ENCODE measurements around the gene EYA4. TPM values are rescaled to one million over a fixed set of nuclear protein-coding genes. Genes with fewer than 3 reads are reported as not detected.

EYA4 gene
- total and polyA plus RNA-seq, 2 of the 4 experiments (the other 2 are of a cell fraction): 5.7 to 11.1 TPM

DNA sequence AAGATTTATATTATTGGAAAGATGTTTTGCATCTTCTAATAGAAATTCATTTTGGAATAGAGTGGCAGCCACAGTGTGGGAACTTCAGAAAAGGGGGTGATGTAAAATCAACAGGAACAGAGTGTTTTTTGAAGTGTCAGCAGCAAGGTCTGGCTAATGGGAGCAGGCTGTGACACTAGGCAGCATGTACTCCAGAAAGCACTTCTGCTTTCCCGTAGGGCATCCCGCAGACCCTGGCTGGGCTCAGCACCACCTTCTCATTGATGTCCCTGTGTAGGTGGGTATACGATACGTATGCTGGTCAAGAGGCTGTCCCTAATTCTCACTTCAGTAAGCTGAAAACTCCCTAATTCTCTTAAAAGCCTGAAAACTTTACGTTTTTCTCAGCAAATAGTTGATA is 74.7 kb downstream of the EYA4 start:
- dilution Hi-C loops (cut with HindIII; ENCODE audit: low sequenced_read_pairs, unreplicated experiment): no loop called here
- CTCF ChIA-PET: no interaction called here
- Histone ChIP-seq H3K9ac (ENCODE audit: low read depth, low read length) (no peak overlapping the region), H4K91ac (ENCODE audit: insufficient read depth, low read depth, low read length) (no peak overlapping the region), H3K18ac (ENCODE audit: low read depth, low read length) (0 out of 2 replicates have a peak overlapping the region, but pooled peaks have one; percentile 2), H2AFZ (replicated peaks; ENCODE audit: low read length, poor library complexity) (peak overlapping the region; percentile 28), H3K14ac (replicated peaks; ENCODE audit: low read depth, low read length) (peak overlapping the region; percentile 59), H3K4me1 (ENCODE audit: control insufficient read depth, insufficient read depth, low read length) (peaks cover 5% of the 10 kb centered on the region), H2BK5ac (ENCODE audit: low read depth, low read length, poor library complexity, severe bottlenecking) (peak overlapping the region; percentile 20), H2BK15ac (ENCODE audit: low read depth, low read length) (no peak overlapping the region), H3K27ac (ENCODE audit: insufficient read depth, low read length) (no peak overlapping the region), H4K20me1 (ENCODE audit: insufficient read depth, low read length) (no peaks in the 10 kb centered on the region), H2AK9ac (replicated peaks; ENCODE audit: low read depth, low read length, poor library complexity) (peak overlapping the region; percentile 86), H3K4ac (ENCODE audit: low read depth, low read length) (peak overlapping the region; percentile 55; the same call in 1 of the 2 replicates), H3K36me3 (ENCODE audit: control insufficient read depth, insufficient read depth, low read length) (no peaks in the 10 kb centered on the region), H3K4me3 (ENCODE audit: insufficient read depth, low read depth, low read length) (no peak overlapping the region), H3K4me2 (ENCODE audit: low read depth, low read length) (no peak overlapping the region), H3K23ac (ENCODE audit: low read depth, low read length) (no peak overlapping the region), H3K9me3 (ENCODE audit: control insufficient read depth, insufficient read depth, low read length) (no peaks in the 10 kb centered on the region), H4K8ac (ENCODE audit: low read depth in 2 of 2, low read length in 2 of 2) (no peak overlapping the region), H2BK120ac (ENCODE audit: low read depth, low read length) (no peak overlapping the region), H2AK5ac (ENCODE audit: low read depth, low read length) (peak overlapping the region; percentile 29; the same call in 1 of the 2 replicates), H3K79me1 (ENCODE audit: low read depth in 1 of 2, low read length in 2 of 2) (peaks cover 0 to 16% of the 10 kb centered on the region in 2 experiments; a peak in 1 of 4 replicates), H2BK20ac (ENCODE audit: low read depth, low read length) (peak overlapping the region; percentile 79; the same call in 1 of the 2 replicates), H3K27me3 (ENCODE audit: control insufficient read depth, insufficient read depth, low read length) (no peaks in the 10 kb centered on the region), H3K9me1 (ENCODE audit: insufficient read depth, low read length) (0 out of 2 replicates have a peak, but pooled peaks cover 2% of the 10 kb centered on the region), H3K56ac (ENCODE audit: extremely low read depth, insufficient read depth, low read length) (no peak overlapping the region), H4K5ac (ENCODE audit: low read depth, low read length) (no peak overlapping the region)
- no CpG with 5 or more reads among the region's 5 CpGs for WGBS, 2 experiments (ENCODE audit: extremely low coverage in 2 of 2, insufficient read length in 1 of 2)
- POLR2A ChIA-PET (ENCODE audit: unreplicated experiment): no interaction called here
- in situ Hi-C loops (cut with MboI; ENCODE audit: low sequenced_read_pairs): no loop called here
- no peak for ATAC-seq (ENCODE audit: low read depth)
- TF ChIP-seq FOS (IDR thresholded peaks at IDR 0.05; ENCODE audit: low read depth, low read length): no peak
- no peak for TF ChIP-seq RCOR1 (IDR thresholded peaks at IDR 0.05; ENCODE audit: insufficient replicate concordance, low read length)
- no peak for TF ChIP-seq SMC3 (IDR thresholded peaks at IDR 0.05; ENCODE audit: low read depth, low read length)
- TF ChIP-seq MAFK (IDR thresholded peaks at IDR 0.05; ENCODE audit: low read depth, low read length): no peak
- TF ChIP-seq, protein P1, sequence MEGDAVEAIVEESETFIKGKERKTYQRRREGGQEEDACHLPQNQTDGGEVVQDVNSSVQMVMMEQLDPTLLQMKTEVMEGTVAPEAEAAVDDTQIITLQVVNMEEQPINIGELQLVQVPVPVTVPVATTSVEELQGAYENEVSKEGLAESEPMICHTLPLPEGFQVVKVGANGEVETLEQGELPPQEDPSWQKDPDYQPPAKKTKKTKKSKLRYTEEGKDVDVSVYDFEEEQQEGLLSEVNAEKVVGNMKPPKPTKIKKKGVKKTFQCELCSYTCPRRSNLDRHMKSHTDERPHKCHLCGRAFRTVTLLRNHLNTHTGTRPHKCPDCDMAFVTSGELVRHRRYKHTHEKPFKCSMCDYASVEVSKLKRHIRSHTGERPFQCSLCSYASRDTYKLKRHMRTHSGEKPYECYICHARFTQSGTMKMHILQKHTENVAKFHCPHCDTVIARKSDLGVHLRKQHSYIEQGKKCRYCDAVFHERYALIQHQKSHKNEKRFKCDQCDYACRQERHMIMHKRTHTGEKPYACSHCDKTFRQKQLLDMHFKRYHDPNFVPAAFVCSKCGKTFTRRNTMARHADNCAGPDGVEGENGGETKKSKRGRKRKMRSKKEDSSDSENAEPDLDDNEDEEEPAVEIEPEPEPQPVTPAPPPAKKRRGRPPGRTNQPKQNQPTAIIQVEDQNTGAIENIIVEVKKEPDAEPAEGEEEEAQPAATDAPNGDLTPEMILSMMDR (conservative IDR thresholded peaks at IDR 0.05; ENCODE audit: low read depth, low read length): no peak
- TF ChIP-seq MXI1 (IDR thresholded peaks at IDR 0.05; ENCODE audit: borderline replicate concordance, low read depth, low read length): no peak
- TF ChIP-seq CHD1 (IDR thresholded peaks at IDR 0.05; ENCODE audit: low read depth, low read length): no peak
- no peak for TF ChIP-seq RFX5 (IDR thresholded peaks at IDR 0.05; ENCODE audit: low read depth, low read length)
- TF ChIP-seq NFE2L2 (IDR thresholded peaks at IDR 0.05; ENCODE audit: low read depth, low read length): no peak
- TF ChIP-seq, protein P2, sequence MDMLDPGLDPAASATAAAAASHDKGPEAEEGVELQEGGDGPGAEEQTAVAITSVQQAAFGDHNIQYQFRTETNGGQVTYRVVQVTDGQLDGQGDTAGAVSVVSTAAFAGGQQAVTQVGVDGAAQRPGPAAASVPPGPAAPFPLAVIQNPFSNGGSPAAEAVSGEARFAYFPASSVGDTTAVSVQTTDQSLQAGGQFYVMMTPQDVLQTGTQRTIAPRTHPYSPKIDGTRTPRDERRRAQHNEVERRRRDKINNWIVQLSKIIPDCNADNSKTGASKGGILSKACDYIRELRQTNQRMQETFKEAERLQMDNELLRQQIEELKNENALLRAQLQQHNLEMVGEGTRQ (IDR thresholded peaks at IDR 0.05; ENCODE audit: low read depth, low read length): no peak
- TF ChIP-seq MAZ (IDR thresholded peaks at IDR 0.05; ENCODE audit: borderline replicate concordance, low read depth, low read length): no peak
- TF ChIP-seq, protein P3, sequence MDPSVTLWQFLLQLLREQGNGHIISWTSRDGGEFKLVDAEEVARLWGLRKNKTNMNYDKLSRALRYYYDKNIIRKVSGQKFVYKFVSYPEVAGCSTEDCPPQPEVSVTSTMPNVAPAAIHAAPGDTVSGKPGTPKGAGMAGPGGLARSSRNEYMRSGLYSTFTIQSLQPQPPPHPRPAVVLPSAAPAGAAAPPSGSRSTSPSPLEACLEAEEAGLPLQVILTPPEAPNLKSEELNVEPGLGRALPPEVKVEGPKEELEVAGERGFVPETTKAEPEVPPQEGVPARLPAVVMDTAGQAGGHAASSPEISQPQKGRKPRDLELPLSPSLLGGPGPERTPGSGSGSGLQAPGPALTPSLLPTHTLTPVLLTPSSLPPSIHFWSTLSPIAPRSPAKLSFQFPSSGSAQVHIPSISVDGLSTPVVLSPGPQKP (IDR thresholded peaks at IDR 0.05; ENCODE audit: borderline replicate concordance, low read depth, low read length): no peak
- no peak for TF ChIP-seq BHLHE40 (IDR thresholded peaks at IDR 0.05; ENCODE audit: low read depth, low read length)
- TF ChIP-seq POLR2A (IDR thresholded peaks at IDR 0.05; ENCODE audit: low read depth, low read length): no peak
- no peak for TF ChIP-seq RAD21 (IDR thresholded peaks at IDR 0.05; ENCODE audit: low read length)
- no peak for TF ChIP-seq CEBPB (IDR thresholded peaks at IDR 0.05; ENCODE audit: low read depth, low read length)
- DNase-seq: no peak
- intact Hi-C loops (cut with micrococcal nuclease): no loop called here
- BruUV-seq (replicated peaks): no TSS peak

Data from IMR-90 (cell line).